OCI-LY1 (cell line): ENCODE measurements around the gene SYNJ1.

ENCODE experiments used
- H2AFZ ChIP-seq: fragments of 200-600 bp; sonication (generic), shearing (Covaris generic); 2 replicates; pipeline ENCODE4 v1.6.0; 2014; ENCODE audit warnings: antibody characterized with exemption, mild to moderate bottlenecking, low read length
- H3F3A ChIP-seq: fragments of 200-600 bp; sonication (generic), shearing (Covaris generic); 2 replicates; pipeline ENCODE4 v1.6.0; 2014; ENCODE audit warnings: mild to moderate bottlenecking, antibody characterized with exemption, low read length, moderate library complexity; ENCODE audit not compliant: insufficient read depth
- H3K27ac ChIP-seq: fragments of 200-600 bp; sonication (generic); 2 replicates; pipeline ENCODE4 v1.5.1; 2014; ENCODE audit warnings: low read length, mixed run types, mild to moderate bottlenecking, low read depth; ENCODE audit not compliant: poor library complexity, severe bottlenecking
- H3K27me3 ChIP-seq: fragments of 200-600 bp; sonication (generic); 2 replicates; pipeline ENCODE4 v1.6.0; 2014; ENCODE audit warnings: antibody characterized with exemption, mild to moderate bottlenecking, low read length, moderate library complexity; ENCODE audit not compliant: insufficient read depth
- H3K36me3 ChIP-seq: fragments of 200-600 bp; sonication (generic); 2 replicates; pipeline ENCODE4 v1.6.1; 2014; ENCODE audit warnings: mild to moderate bottlenecking, antibody characterized with exemption, low read length, moderate library complexity, mixed read lengths; ENCODE audit not compliant: insufficient read depth
- H3K4me1 ChIP-seq: fragments of 200-600 bp; sonication (generic); 2 replicates; pipeline ENCODE4 v1.5.1; 2014; ENCODE audit warnings: mild to moderate bottlenecking, low read length, moderate library complexity; ENCODE audit not compliant: insufficient read depth, severe bottlenecking
- H3K4me2 ChIP-seq: fragments of 200-600 bp; sonication (generic), shearing (Covaris generic); 2 replicates; pipeline ENCODE4 v1.6.1; 2014; ENCODE audit warnings: low read length
- H3K4me3 ChIP-seq: fragments of 200-600 bp; sonication (generic); 2 replicates; pipeline ENCODE4 v1.5.1; 2014; ENCODE audit warnings: low read length, low read depth, mild to moderate bottlenecking, mixed read lengths; ENCODE audit not compliant: poor library complexity, severe bottlenecking
- H3K79me2 ChIP-seq: fragments of 200-600 bp; shearing (Covaris generic); 2 replicates; pipeline ENCODE4 v1.6.1; 2016; ENCODE audit warnings: mixed run types, low read length, mixed read lengths; ENCODE audit not compliant: insufficient read depth
- H3K9ac ChIP-seq: fragments of 200-600 bp; sonication (generic), shearing (Covaris generic); 2 replicates; pipeline ENCODE4 v1.6.1; 2014; ENCODE audit warnings: mild to moderate bottlenecking, low read length, mixed read lengths
- H3K9me2 ChIP-seq: fragments of 200-600 bp; sonication (generic), shearing (Covaris generic); 2 replicates; pipeline ENCODE4 v1.6.1; 2014; ENCODE audit warnings: low read depth, mild to moderate bottlenecking, low read length, mixed read lengths
- H3K9me3 ChIP-seq: fragments of 200-600 bp; shearing (Covaris generic); 2 replicates; pipeline ENCODE4 v1.6.1; 2014; ENCODE audit warnings: low read length, mixed read lengths
- H4K20me1 ChIP-seq: fragments of 200-600 bp; sonication (generic), shearing (Covaris generic); 2 replicates; pipeline ENCODE4 v1.6.0; 2016; ENCODE audit warnings: mild to moderate bottlenecking, low read length; ENCODE audit not compliant: insufficient read depth
- EZH2 ChIP-seq: fragments of 200-600 bp; sonication (generic), shearing (Covaris generic); IDR thresholded peaks from 2 replicates; pipeline ENCODE4 v1.8.0; 2017; ENCODE audit warnings: borderline replicate concordance, mixed run types, mild to moderate bottlenecking, antibody characterized with exemption, low read length, moderate library complexity, mixed read lengths
- TF ChIP-seq, protein P1 (sequence below): fragments of 200-600 bp; sonication (generic), shearing (Covaris generic); IDR thresholded peaks from 2 replicates; pipeline ENCODE4 v1.5.1; 2017; ENCODE audit warnings: mild to moderate bottlenecking, antibody characterized with exemption, low read length, moderate library complexity, mixed read lengths

The SYNJ1 gene

DNA sequence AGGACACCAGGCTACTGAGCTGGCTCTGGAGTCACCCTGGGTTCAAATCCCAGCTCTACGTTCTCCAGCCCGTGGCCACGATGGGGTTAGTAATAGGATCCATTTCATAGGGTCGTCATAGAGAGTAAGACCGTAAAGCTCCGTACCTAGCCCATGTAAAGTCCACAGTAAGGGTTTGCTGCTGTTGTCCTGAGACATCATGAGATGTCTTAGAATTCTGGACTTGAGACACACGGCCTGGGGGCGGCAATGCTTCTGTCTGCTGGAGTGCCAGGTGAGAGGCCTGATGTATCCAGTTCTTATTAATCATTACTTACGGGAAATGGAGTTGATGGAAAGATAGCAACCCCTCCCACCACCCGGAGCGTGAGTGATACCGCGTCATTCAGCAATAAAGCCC lies 146.1 kb downstream of the SYNJ1 start:
- Histone ChIP-seq H3K9me2 (no peaks in the 10 kb centered on the region), H3K4me3 (no peak overlapping the region), H3K27me3 (no peaks in the 10 kb centered on the region), H3K4me1 (no peaks in the 10 kb centered on the region), H3K9me3 (no peaks in the 10 kb centered on the region), H3K4me2 (no peak overlapping the region), H3F3A (no peaks in the 10 kb centered on the region), H3K27ac (no peak overlapping the region), H3K9ac (no peak overlapping the region), H3K36me3 (no peaks in the 10 kb centered on the region), H4K20me1 (no peaks in the 10 kb centered on the region), H2AFZ (no peak overlapping the region), H3K79me2 (no peaks in the 10 kb centered on the region)
- no peak for TF ChIP-seq EZH2
- TF ChIP-seq, protein P1, sequence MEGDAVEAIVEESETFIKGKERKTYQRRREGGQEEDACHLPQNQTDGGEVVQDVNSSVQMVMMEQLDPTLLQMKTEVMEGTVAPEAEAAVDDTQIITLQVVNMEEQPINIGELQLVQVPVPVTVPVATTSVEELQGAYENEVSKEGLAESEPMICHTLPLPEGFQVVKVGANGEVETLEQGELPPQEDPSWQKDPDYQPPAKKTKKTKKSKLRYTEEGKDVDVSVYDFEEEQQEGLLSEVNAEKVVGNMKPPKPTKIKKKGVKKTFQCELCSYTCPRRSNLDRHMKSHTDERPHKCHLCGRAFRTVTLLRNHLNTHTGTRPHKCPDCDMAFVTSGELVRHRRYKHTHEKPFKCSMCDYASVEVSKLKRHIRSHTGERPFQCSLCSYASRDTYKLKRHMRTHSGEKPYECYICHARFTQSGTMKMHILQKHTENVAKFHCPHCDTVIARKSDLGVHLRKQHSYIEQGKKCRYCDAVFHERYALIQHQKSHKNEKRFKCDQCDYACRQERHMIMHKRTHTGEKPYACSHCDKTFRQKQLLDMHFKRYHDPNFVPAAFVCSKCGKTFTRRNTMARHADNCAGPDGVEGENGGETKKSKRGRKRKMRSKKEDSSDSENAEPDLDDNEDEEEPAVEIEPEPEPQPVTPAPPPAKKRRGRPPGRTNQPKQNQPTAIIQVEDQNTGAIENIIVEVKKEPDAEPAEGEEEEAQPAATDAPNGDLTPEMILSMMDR: no peak

DNA sequence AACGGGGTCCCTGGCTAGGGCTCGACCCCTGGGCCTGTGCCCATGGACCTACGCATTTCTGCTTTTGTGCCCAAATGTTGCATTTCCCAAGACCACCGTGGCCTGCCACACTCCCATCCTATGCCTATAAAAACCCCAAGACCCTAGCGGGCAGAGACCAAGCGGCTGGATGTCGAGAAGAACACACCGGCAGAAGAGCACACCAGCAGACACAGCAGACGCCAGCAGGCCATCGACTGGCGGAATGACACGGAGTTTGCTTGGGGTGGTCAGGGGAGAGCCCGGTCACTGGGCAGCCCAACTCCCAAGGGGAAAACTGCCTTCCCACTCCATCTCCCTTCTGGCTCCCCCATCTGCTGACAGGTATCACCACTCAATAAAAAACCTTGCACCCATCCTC lies 146.9 kb downstream of the SYNJ1 start:
- no peaks in the 10 kb centered on the region for H3K79me2 ChIP-seq
- no peaks in the 10 kb centered on the region for H4K20me1 ChIP-seq
- no peak overlapping the region for H2AFZ ChIP-seq
- H3K9me3 ChIP-seq: no peaks in the 10 kb centered on the region
- H3K9ac ChIP-seq: no peak overlapping the region
- no peaks in the 10 kb centered on the region for H3K27me3 ChIP-seq
- H3F3A ChIP-seq: no peaks in the 10 kb centered on the region
- no peak overlapping the region for H3K4me3 ChIP-seq
- TF ChIP-seq, protein P1: no peak
- TF ChIP-seq EZH2: no peak
- no peak overlapping the region for H3K27ac ChIP-seq
- no peak overlapping the region for H3K4me2 ChIP-seq
- H3K36me3 ChIP-seq: no peaks in the 10 kb centered on the region
- H3K9me2 ChIP-seq: no peaks in the 10 kb centered on the region
- H3K4me1 ChIP-seq: no peaks in the 10 kb centered on the region
